Lung (tissue), 12 donors: ENCODE data around the gene GLYATL2. TPM values are rescaled to one million over a fixed set of nuclear protein-coding genes. Genes with fewer than 3 reads are reported as not detected.

Experiments
- ATAC-seq: fragments of 200-7000 bp; cut with Tn5 transposase; one replicate; pipeline ENCODE4 v1.9.1; 2020; ENCODE audit warnings: moderate number of reproducible peaks; ENCODE audit not compliant: insufficient read depth, low FRiP score
- DNase-seq, 3 donors: peaks; one replicate each; pipeline ENCODE4 v3.0.0-alpha.2; 2013 to 2017
- H3K27ac ChIP-seq, 2 donors: one replicate each; pipeline ENCODE4 v1.5.1; 2013; ENCODE audit warnings: mild to moderate bottlenecking in 2 of 2, moderate library complexity in 2 of 2, control low read depth in 1 of 2, inconsistent platforms in 1 of 2, low read depth in 1 of 2, low read length in 1 of 2
- H3K27me3 ChIP-seq, 3 donors: one replicate each; pipeline ENCODE4 v1.5.1; 2013; ENCODE audit warnings: low read length in 2 of 3; ENCODE audit not compliant: control insufficient read depth in 3 of 3, insufficient read depth in 3 of 3
- H3K36me3 ChIP-seq, 4 donors: one replicate each; pipeline ENCODE4 v1.5.1; 2013; ENCODE audit warnings: low read length in 4 of 4, mild to moderate bottlenecking in 1 of 4, moderate library complexity in 1 of 4; ENCODE audit not compliant: control insufficient read depth in 4 of 4, insufficient read depth in 4 of 4
- H3K4me1 ChIP-seq, 5 donors: one replicate each; pipeline ENCODE4 v1.5.1; 2013; ENCODE audit warnings: low read length in 5 of 5, mild to moderate bottlenecking in 2 of 5, moderate library complexity in 1 of 5; ENCODE audit not compliant: control insufficient read depth in 5 of 5, insufficient read depth in 5 of 5
- H3K4me3 ChIP-seq: one replicate; pipeline ENCODE4 v1.5.1; 2013; ENCODE audit warnings: mild to moderate bottlenecking, control low read depth, moderate library complexity
- H3K9ac ChIP-seq, 2 donors: one replicate each; pipeline ENCODE4 v1.5.1; 2013; ENCODE audit warnings: low read length in 2 of 2, control low read depth in 1 of 2; ENCODE audit not compliant: insufficient read depth in 1 of 2
- H3K9me3 ChIP-seq, 4 donors: one replicate each; pipeline ENCODE4 v1.5.1; 2013; ENCODE audit warnings: low read length in 3 of 4, mild to moderate bottlenecking in 1 of 4, moderate library complexity in 1 of 4; ENCODE audit not compliant: control insufficient read depth in 4 of 4, insufficient read depth in 3 of 4
- CTCF ChIP-seq: IDR thresholded peaks from 2 replicates; pipeline ENCODE4 v1.5.1; 2012; ENCODE audit warnings: mild to moderate bottlenecking; ENCODE audit errors: control extremely low read depth, extremely low read depth
- WGBS, 2 donors: extraction: QIAGEN DNeasy Blood & Tissue Kit; methylation state at CpG; one replicate each; pipeline ENCODE4 v1.1.7; 2013; 5-methylcytosine and 5-hydroxymethylcytosine counted together
- polyA plus RNA-seq, 2 donors: library from polyadenylated mRNA; stranded (reverse); fragments of 200-250 nt; gene quantifications; one replicate each; pipeline ENCODE4 v1.2.1, GENCODE V29; 2013
- total RNA-seq, 2 donors: library from RNA; depleted of rRNA in 1 of 2; stranded (reverse); fragments of >200 nt in 1 of 2; gene quantifications; one replicate each; pipeline ENCODE4 v1.2.1, GENCODE V29; 2014 to 2021
- donor health status: control.
- donor health status: control.
- donor health status: Bipolar disorder and iron deficiency.
- donor health status: healthy.
- donor health status: DM: yes; HTN: yes; CAD: no.

The GLYATL2 gene
- total and polyA plus RNA-seq, 4 donors: 0.06 to 1.2 (median 0.25) TPM

GRCh38 chr11:58830673-58831301 is 13.7 kb downstream of the GLYATL2 start:
- Histone ChIP-seq H3K9ac (no peak overlapping the region), H3K27ac (no peak overlapping the region), H3K36me3 (no peaks in the 10 kb centered on the region), H3K4me1 (no peaks in the 10 kb centered on the region), H3K4me3 (no peak overlapping the region), H3K27me3 (no peaks in the 10 kb centered on the region), H3K9me3 (peaks cover 0 to 3% (median 0%) of the 10 kb centered on the region in 4 donors)
- DNase-seq: no peak
- no peak for ATAC-seq
- WGBS, 2 donors: 52 to 59% methylated on average over 31 of the region's 31 CpGs
- TF ChIP-seq CTCF: no peak

- TF ChIP-seq CTCF: no peak
- no peak for ATAC-seq
- H3K36me3 ChIP-seq: no peaks in the 10 kb centered on the region
- no peak overlapping the region for H3K4me3 ChIP-seq
- H3K4me1 ChIP-seq: no peaks in the 10 kb centered on the region
- DNase-seq: no peak
- H3K27ac ChIP-seq: no peak overlapping the region
- H3K9ac ChIP-seq: no peak overlapping the region
- peaks cover 0 to 3% (median 3%) of the 10 kb centered on the region in 4 donors for H3K9me3 ChIP-seq
- H3K27me3 ChIP-seq: no peaks in the 10 kb centered on the region
These were observed 14.7 kb downstream of the GLYATL2 start for GRCh38 chr11:58829786-58830185.

- TF ChIP-seq CTCF: no peak
- H3K27me3 ChIP-seq: no peaks in the 10 kb centered on the region
- 67 to 77% methylated on average over 1 of the region's 1 CpG for WGBS, 2 donors
- H3K36me3 ChIP-seq: no peaks in the 10 kb centered on the region
- no peak overlapping the region for H3K9ac ChIP-seq
- H3K9me3 ChIP-seq: peaks cover 0 to 12% (median 6%) of the 10 kb centered on the region in 4 donors
- ATAC-seq: no peak
- no peaks in the 10 kb centered on the region for H3K4me1 ChIP-seq
- no peak overlapping the region for H3K27ac ChIP-seq
- no peak overlapping the region for H3K4me3 ChIP-seq
- DNase-seq: no peak
These were observed 30.8 kb downstream of the GLYATL2 start for GRCh38 chr11:58813693-58814092.

GRCh38 chr11:58811499-58811898 is 33.0 kb downstream of the GLYATL2 start:
- ATAC-seq (no peak), DNase-seq (no peak)
- H3K9ac ChIP-seq: no peak overlapping the region
- no peak for TF ChIP-seq CTCF
- no peaks in the 10 kb centered on the region for H3K36me3 ChIP-seq
- peaks cover 0 to 12% (median 6%) of the 10 kb centered on the region in 4 donors for H3K9me3 ChIP-seq
- no peak overlapping the region for H3K27ac ChIP-seq
- H3K4me1 ChIP-seq: no peaks in the 10 kb centered on the region
- H3K4me3 ChIP-seq: no peak overlapping the region
- H3K27me3 ChIP-seq: no peaks in the 10 kb centered on the region
- 81 to 87% methylated on average over 3 of the region's 3 CpGs for WGBS, 2 donors
